Neural cell (in vitro differentiated cells): ENCODE data around the gene ETFA. TPM values are rescaled to one million over a fixed set of nuclear protein-coding genes. Genes with fewer than 3 reads are reported as not detected.

Source experiments
- H2AFZ ChIP-seq: fragments of 200-600, 300-800 bp; sonication (generic), shearing (Covaris generic); 2 replicates; pipeline ENCODE4 v1.6.0; 2014; ENCODE audit warnings: low read depth, mild to moderate bottlenecking, antibody characterized with exemption, low read length, moderate library complexity
- H3F3A ChIP-seq: fragments of 200-600 bp; shearing (Covaris generic); 2 replicates; pipeline ENCODE4 v1.6.1; 2016; ENCODE audit warnings: mild to moderate bottlenecking, moderate library complexity, mixed read lengths, antibody characterized with exemption, low read length; ENCODE audit not compliant: insufficient read depth, poor library complexity, severe bottlenecking
- H3K27ac ChIP-seq: fragments of 200-600, 300-800 bp; sonication (generic), shearing (Covaris generic); 2 replicates; pipeline ENCODE4 v1.5.1; 2014; ENCODE audit warnings: mild to moderate bottlenecking, low read length, moderate library complexity
- H3K27me3 ChIP-seq: fragments of 300-800, 200-600 bp; sonication (generic), shearing (Covaris generic); 2 replicates; pipeline ENCODE4 v1.6.0; 2014; ENCODE audit warnings: mild to moderate bottlenecking, low read depth, low read length, moderate library complexity; ENCODE audit not compliant: insufficient read depth
- H3K36me3 ChIP-seq: fragments of 300-800, 200-600 bp; sonication (generic), shearing (Covaris generic); 2 replicates; pipeline ENCODE4 v1.5.1; 2014; ENCODE audit warnings: mild to moderate bottlenecking, antibody characterized with exemption, low read length, moderate library complexity; ENCODE audit not compliant: insufficient read depth
- H3K4me2 ChIP-seq: fragments of 300-800, 200-600 bp; sonication (generic), shearing (Covaris generic); 2 replicates; pipeline ENCODE4 v1.6.0; 2014; ENCODE audit warnings: mild to moderate bottlenecking, low read length
- H3K4me3 ChIP-seq: fragments of 300-800, 200-600 bp; sonication (generic), shearing (Covaris generic); 2 replicates; pipeline ENCODE4 v1.5.1; 2014; ENCODE audit warnings: mild to moderate bottlenecking, low read length, moderate library complexity
- H3K79me2 ChIP-seq: fragments of 200-600 bp; shearing (Covaris generic); replicated peaks from 2 replicates; pipeline ENCODE4 v1.6.0; 2014; ENCODE audit warnings: mild to moderate bottlenecking, low read length, moderate library complexity; ENCODE audit not compliant: insufficient read depth
- H3K9ac ChIP-seq: fragments of 300-800, 200-600 bp; sonication (generic), shearing (Covaris generic); 2 replicates; pipeline ENCODE4 v1.6.1; 2016; ENCODE audit warnings: mild to moderate bottlenecking, low read length, mixed read lengths
- H3K9me2 ChIP-seq: fragments of 200-600 bp; shearing (Covaris generic); 2 replicates; pipeline ENCODE4 v1.6.1; 2016; ENCODE audit warnings: mild to moderate bottlenecking, low read length, mixed read lengths; ENCODE audit not compliant: insufficient read depth
- H3K9me3 ChIP-seq: fragments of 200-600, 300-800 bp; sonication (generic), shearing (Covaris generic); 2 replicates; pipeline ENCODE4 v1.6.1; 2016; ENCODE audit warnings: mild to moderate bottlenecking, mixed run types, low read length, moderate library complexity, mixed read lengths
- H4K20me1 ChIP-seq: fragments of 200-600 bp; shearing (Covaris generic); 2 replicates; pipeline ENCODE4 v1.6.1; 2016; ENCODE audit warnings: mild to moderate bottlenecking, mixed run types; ENCODE audit not compliant: insufficient read depth
- EP300 ChIP-seq: fragments of 450-650 bp; conservative IDR thresholded peaks from 2 replicates; pipeline ENCODE4 v1.6.1; 2014; ENCODE audit warnings: antibody characterized with exemption, mild to moderate bottlenecking, moderate library complexity; ENCODE audit not compliant: poor library complexity, severe bottlenecking
- EZH2 ChIP-seq: fragments of 200-600, 300-800 bp; shearing (Covaris generic), sonication (generic); IDR thresholded peaks from 2 replicates; pipeline ENCODE4 v1.6.1; 2014; ENCODE audit warnings: antibody characterized with exemption, low read length, borderline replicate concordance, mild to moderate bottlenecking; ENCODE audit not compliant: insufficient read depth, poor library complexity, severe bottlenecking
- MXI1 ChIP-seq: fragments of 450-650 bp; conservative IDR thresholded peaks from 2 replicates; pipeline ENCODE4 v1.6.1; 2014; ENCODE audit warnings: antibody characterized with exemption, mild to moderate bottlenecking; ENCODE audit not compliant: poor library complexity, severe bottlenecking
- POLR2AphosphoS5 ChIP-seq: IDR thresholded peaks from 2 replicates; pipeline ENCODE4 v1.6.1; 2012
- RAD21 ChIP-seq: fragments of 450-650 bp; conservative IDR thresholded peaks from 2 replicates; pipeline ENCODE4 v1.6.1; 2014; ENCODE audit warnings: antibody characterized with exemption, mild to moderate bottlenecking, moderate library complexity
- SMC3 ChIP-seq: fragments of 450-650 bp; conservative IDR thresholded peaks from 2 replicates; pipeline ENCODE4 v1.6.1; 2014; ENCODE audit warnings: antibody characterized with exemption, mild to moderate bottlenecking, moderate library complexity; ENCODE audit not compliant: poor library complexity
- TAF1 ChIP-seq: IDR thresholded peaks from 2 replicates; pipeline ENCODE4 v1.6.1; 2012; ENCODE audit warnings: low read depth
- polyA plus RNA-seq: library from polyadenylated mRNA; depleted of rRNA; stranded (reverse); fragments of >200 nt; gene quantifications from 2 replicates; pipeline ENCODE4 v1.2.3, GENCODE V29; 2014
- TF ChIP-seq, protein P1 (sequence below): fragments of 450-650 bp; IDR thresholded peaks from 2 replicates; pipeline ENCODE4 v1.5.1; 2014; ENCODE audit warnings: antibody characterized with exemption, mild to moderate bottlenecking, moderate library complexity; ENCODE audit not compliant: poor library complexity, severe bottlenecking
- TF ChIP-seq, protein P2 (sequence below): IDR thresholded peaks from 2 replicates; pipeline ENCODE4 v1.6.1; 2012; ENCODE audit warnings: borderline replicate concordance

Gene ETFA
- polyA plus RNA-seq, 1 donor from 2014 or later: 145 TPM

DNA sequence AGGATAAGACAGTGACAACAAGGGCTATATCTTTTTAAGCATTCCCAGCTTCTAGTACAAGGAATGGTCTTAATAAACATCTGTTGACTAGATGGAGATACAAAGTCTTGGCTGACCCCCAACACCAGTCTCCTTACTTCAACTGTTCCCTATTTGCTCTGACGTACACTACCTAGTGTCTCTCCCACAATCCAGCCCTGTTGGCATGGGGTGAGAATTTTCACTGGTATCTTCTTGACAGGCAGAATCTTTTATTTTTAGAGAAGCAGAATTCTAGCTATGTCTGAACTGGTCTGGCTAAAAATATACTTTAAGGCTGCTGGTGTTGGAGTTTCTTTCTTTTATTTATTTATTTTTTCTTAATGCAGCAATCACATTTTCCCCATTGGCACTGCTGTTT lies 82.0 kb downstream of the ETFA start:
- H3K4me3 ChIP-seq: no peak overlapping the region
- H3K4me2 ChIP-seq: no peak overlapping the region
- no peaks in the 10 kb centered on the region for H3K36me3 ChIP-seq
- H3K9me2 ChIP-seq: no peaks in the 10 kb centered on the region
- H3K27me3 ChIP-seq: no peaks in the 10 kb centered on the region
- H3K9ac ChIP-seq: no peak overlapping the region
- H4K20me1 ChIP-seq: no peaks in the 10 kb centered on the region
- H2AFZ ChIP-seq: no peak overlapping the region
- no peaks in the 10 kb centered on the region for H3K79me2 ChIP-seq
- no peak overlapping the region for H3K27ac ChIP-seq
- no peaks in the 10 kb centered on the region for H3F3A ChIP-seq
- no peak for TF ChIP-seq TAF1
- no peaks in the 10 kb centered on the region for H3K9me3 ChIP-seq

DNA sequence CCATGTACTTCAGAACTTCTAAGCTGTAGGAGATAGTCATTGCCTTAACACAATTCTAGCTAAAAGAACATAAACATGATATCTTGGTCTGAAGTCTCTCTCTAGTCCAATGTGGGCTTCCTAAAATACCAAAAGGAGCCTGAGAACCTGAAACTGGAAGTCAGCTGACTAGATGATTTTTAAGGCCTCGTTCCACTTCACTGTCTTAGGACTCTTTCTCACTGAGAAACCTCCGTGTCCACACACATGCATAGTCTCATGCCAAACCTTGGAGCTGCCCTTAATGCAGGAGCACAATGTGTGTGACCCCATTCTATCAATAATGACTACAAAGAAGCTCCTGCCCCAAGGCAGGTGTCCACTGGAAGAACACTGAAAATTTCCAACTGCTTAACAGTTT lies 87.7 kb downstream of the ETFA start:
- no peaks in the 10 kb centered on the region for H3K27me3 ChIP-seq
- no peaks in the 10 kb centered on the region for H3K79me2 ChIP-seq
- no peaks in the 10 kb centered on the region for H3K9me2 ChIP-seq
- TF ChIP-seq POLR2AphosphoS5 (no peak), EP300 (no peak), MXI1 (no peak), TAF1 (no peak), EZH2 (no peak), SMC3 (no peak), RAD21 (no peak)
- TF ChIP-seq, protein P1, sequence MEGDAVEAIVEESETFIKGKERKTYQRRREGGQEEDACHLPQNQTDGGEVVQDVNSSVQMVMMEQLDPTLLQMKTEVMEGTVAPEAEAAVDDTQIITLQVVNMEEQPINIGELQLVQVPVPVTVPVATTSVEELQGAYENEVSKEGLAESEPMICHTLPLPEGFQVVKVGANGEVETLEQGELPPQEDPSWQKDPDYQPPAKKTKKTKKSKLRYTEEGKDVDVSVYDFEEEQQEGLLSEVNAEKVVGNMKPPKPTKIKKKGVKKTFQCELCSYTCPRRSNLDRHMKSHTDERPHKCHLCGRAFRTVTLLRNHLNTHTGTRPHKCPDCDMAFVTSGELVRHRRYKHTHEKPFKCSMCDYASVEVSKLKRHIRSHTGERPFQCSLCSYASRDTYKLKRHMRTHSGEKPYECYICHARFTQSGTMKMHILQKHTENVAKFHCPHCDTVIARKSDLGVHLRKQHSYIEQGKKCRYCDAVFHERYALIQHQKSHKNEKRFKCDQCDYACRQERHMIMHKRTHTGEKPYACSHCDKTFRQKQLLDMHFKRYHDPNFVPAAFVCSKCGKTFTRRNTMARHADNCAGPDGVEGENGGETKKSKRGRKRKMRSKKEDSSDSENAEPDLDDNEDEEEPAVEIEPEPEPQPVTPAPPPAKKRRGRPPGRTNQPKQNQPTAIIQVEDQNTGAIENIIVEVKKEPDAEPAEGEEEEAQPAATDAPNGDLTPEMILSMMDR: no peak
- TF ChIP-seq, protein P2, sequence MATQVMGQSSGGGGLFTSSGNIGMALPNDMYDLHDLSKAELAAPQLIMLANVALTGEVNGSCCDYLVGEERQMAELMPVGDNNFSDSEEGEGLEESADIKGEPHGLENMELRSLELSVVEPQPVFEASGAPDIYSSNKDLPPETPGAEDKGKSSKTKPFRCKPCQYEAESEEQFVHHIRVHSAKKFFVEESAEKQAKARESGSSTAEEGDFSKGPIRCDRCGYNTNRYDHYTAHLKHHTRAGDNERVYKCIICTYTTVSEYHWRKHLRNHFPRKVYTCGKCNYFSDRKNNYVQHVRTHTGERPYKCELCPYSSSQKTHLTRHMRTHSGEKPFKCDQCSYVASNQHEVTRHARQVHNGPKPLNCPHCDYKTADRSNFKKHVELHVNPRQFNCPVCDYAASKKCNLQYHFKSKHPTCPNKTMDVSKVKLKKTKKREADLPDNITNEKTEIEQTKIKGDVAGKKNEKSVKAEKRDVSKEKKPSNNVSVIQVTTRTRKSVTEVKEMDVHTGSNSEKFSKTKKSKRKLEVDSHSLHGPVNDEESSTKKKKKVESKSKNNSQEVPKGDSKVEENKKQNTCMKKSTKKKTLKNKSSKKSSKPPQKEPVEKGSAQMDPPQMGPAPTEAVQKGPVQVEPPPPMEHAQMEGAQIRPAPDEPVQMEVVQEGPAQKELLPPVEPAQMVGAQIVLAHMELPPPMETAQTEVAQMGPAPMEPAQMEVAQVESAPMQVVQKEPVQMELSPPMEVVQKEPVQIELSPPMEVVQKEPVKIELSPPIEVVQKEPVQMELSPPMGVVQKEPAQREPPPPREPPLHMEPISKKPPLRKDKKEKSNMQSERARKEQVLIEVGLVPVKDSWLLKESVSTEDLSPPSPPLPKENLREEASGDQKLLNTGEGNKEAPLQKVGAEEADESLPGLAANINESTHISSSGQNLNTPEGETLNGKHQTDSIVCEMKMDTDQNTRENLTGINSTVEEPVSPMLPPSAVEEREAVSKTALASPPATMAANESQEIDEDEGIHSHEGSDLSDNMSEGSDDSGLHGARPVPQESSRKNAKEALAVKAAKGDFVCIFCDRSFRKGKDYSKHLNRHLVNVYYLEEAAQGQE: no peak
- no peak overlapping the region for H3K9ac ChIP-seq
- no peak overlapping the region for H3K4me3 ChIP-seq
- no peak overlapping the region for H3K27ac ChIP-seq
- H4K20me1 ChIP-seq: no peaks in the 10 kb centered on the region
- H3K36me3 ChIP-seq: no peaks in the 10 kb centered on the region
- H3K9me3 ChIP-seq: no peaks in the 10 kb centered on the region
- H3K4me2 ChIP-seq: no peak overlapping the region
- no peak overlapping the region for H2AFZ ChIP-seq
- no peaks in the 10 kb centered on the region for H3F3A ChIP-seq

DNA sequence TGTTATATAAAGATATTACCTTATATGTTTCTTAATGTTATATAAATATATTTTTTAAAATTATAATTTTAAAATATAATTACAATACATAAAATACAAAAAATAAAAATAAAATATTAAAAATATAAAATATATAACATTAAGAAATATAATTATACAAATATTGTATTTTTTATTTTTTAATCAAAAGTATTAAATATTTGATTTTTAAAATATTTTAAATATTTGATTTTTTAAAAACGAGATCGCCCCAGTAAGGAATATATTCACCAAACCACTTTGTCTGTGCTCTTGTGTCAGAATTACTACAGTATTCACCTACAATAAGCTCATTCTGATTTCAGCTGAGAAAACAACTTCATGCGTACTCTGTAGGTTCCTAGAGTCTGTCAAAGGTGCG lies 89.1 kb downstream of the ETFA start:
- Histone ChIP-seq H3K4me3 (no peak overlapping the region), H4K20me1 (no peaks in the 10 kb centered on the region), H3K9me3 (no peaks in the 10 kb centered on the region), H2AFZ (no peak overlapping the region), H3K79me2 (no peaks in the 10 kb centered on the region), H3K36me3 (peaks cover 4% of the 10 kb centered on the region), H3K9me2 (no peaks in the 10 kb centered on the region), H3K27me3 (no peaks in the 10 kb centered on the region), H3F3A (no peaks in the 10 kb centered on the region), H3K9ac (no peak overlapping the region), H3K4me2 (no peak overlapping the region), H3K27ac (no peak overlapping the region)
- TF ChIP-seq SMC3 (no peak), RAD21 (no peak), TAF1 (no peak), EP300 (no peak), EZH2 (no peak), POLR2AphosphoS5 (no peak), MXI1 (no peak)
- TF ChIP-seq, protein P2: no peak
- TF ChIP-seq, protein P1: no peak
